PC-9 (cell line): Measurements from ENCODE around the gene PKNOX2. TPM values are rescaled to one million over a fixed set of nuclear protein-coding genes. Genes with fewer than 3 reads are reported as not detected.

Experiments used
- BruUV-seq: library from RNA; stranded (reverse); fragments of 400-500 nt; replicated peaks from 2 replicates; lab custom pipeline; 2021; lab: Mats Ljungman, UMichigan
- CTCF ChIA-PET: fragments of 300-600 bp; sonication (Branson Sonifier 250); formaldehyde crosslinking; loops from one replicate; lab custom pipeline; 2022; ENCODE audit warnings: antibody characterized with exemption; lab: Charles Lee
- POLR2A ChIA-PET: fragments of 300-600 bp; sonication (Branson Sonifier 250); formaldehyde crosslinking; loops from one replicate; lab custom pipeline; 2022; ENCODE audit warnings: antibody characterized with exemption; ENCODE audit not compliant: unreplicated experiment; lab: Charles Lee
- DNase-seq, 2 experiments: peaks; one replicate each; pipeline versions ENCODE4 v3.0.0 to v3.0.0-alpha.2; 2015 to 2022; ENCODE audit warnings: mixed read lengths in 1 of 2
- H2AFZ ChIP-seq: fragments of 200-600 bp; sonication (generic); 2 replicates; pipeline ENCODE4 v1.8.1; 2017; ENCODE audit warnings: antibody characterized with exemption
- H3F3A ChIP-seq: fragments of 200-600 bp; sonication (generic); 2 replicates; pipeline ENCODE4 v1.8.1; 2017; ENCODE audit warnings: antibody characterized with exemption, mild to moderate bottlenecking, low read depth; ENCODE audit not compliant: insufficient read depth
- H3K27ac ChIP-seq: fragments of 200-600 bp; sonication (generic); 2 replicates; pipeline ENCODE4 v1.6.1; 2016; ENCODE audit warnings: mixed run types
- H3K27me3 ChIP-seq: fragments of 200-600 bp; sonication (generic); 2 replicates; pipeline ENCODE4 v1.6.1; 2016; ENCODE audit warnings: low read depth, mixed run types; ENCODE audit not compliant: insufficient read depth
- H3K36me3 ChIP-seq: fragments of 200-600 bp; sonication (generic); 2 replicates; pipeline ENCODE4 v1.6.1; 2016; ENCODE audit warnings: low read depth, mixed run types
- H3K4me1 ChIP-seq: fragments of 200-600 bp; sonication (generic); replicated peaks from 2 replicates; pipeline ENCODE4 v1.6.1; 2016; ENCODE audit warnings: mixed run types; ENCODE audit not compliant: insufficient read depth
- H3K4me2 ChIP-seq: fragments of 200-600 bp; sonication (generic); 2 replicates; pipeline ENCODE4 v1.6.1; 2017; ENCODE audit warnings: mixed run types
- H3K4me3 ChIP-seq: fragments of 200-600 bp; sonication (generic); 2 replicates; pipeline ENCODE4 v1.6.1; 2016; ENCODE audit warnings: mixed run types
- H3K79me2 ChIP-seq: fragments of 200-600 bp; sonication (generic); 2 replicates; pipeline ENCODE4 v1.6.1; 2017; ENCODE audit warnings: low read depth, mixed run types
- H3K9me2 ChIP-seq: fragments of 200-600 bp; sonication (generic); 2 replicates; pipeline ENCODE4 v1.8.1; 2017; ENCODE audit warnings: mild to moderate bottlenecking; ENCODE audit not compliant: insufficient read depth
- H3K9me3 ChIP-seq: fragments of 200-600 bp; sonication (generic); 2 replicates; pipeline ENCODE4 v1.8.1; 2016; ENCODE audit warnings: low read depth; ENCODE audit not compliant: insufficient read depth
- H4K20me1 ChIP-seq: fragments of 200-600 bp; sonication (generic); 2 replicates; pipeline ENCODE4 v1.8.1; 2017; ENCODE audit not compliant: insufficient read depth
- EZH2 ChIP-seq: fragments of 200-600 bp; sonication (generic); IDR thresholded peaks from 2 replicates; pipeline ENCODE4 v1.8.0; 2017; ENCODE audit warnings: antibody characterized with exemption, low read depth
- intact Hi-C: fragments of 100-400 bp; cut with micrococcal nuclease; formaldehyde crosslinking; loops from one replicate; pipeline ENCODE4 v1.10.0; 2022; ENCODE audit not compliant: unreplicated experiment
- total RNA-seq: library from RNA; stranded (reverse); gene quantifications from 2 replicates; pipeline ENCODE4 v1.2.3, GENCODE V29; 2021
- TF ChIP-seq, protein P1 (sequence below): fragments of 200-600 bp; sonication (generic); conservative IDR thresholded peaks from 2 replicates; pipeline ENCODE4 v1.6.1; 2017; ENCODE audit warnings: mixed run types, antibody characterized with exemption, mild to moderate bottlenecking, moderate library complexity

PKNOX2 gene
- total RNA-seq, 1 experiment from 2014 or later: not detected

DNA sequence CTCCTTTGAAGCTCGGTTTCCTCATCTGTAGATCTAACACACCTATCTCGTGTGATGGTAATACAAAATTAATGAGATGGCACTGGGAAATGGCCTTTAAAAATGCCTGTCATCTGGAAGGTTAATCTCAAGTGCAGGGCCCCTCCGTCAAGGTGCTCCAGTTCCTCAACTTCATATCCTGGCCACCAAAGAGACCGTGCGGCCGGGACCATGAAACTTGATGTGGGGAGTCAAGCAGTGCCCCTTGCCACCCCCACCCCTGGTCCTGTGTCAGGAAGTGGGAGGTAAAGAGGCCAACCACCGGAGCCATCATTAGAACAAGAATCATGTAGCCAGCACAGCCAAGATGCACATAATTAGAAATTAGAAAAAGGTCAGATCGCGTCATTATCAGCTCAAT is 223.3 kb downstream of the PKNOX2 start:
- no peak overlapping the region for H2AFZ ChIP-seq
- TF ChIP-seq, protein P1, sequence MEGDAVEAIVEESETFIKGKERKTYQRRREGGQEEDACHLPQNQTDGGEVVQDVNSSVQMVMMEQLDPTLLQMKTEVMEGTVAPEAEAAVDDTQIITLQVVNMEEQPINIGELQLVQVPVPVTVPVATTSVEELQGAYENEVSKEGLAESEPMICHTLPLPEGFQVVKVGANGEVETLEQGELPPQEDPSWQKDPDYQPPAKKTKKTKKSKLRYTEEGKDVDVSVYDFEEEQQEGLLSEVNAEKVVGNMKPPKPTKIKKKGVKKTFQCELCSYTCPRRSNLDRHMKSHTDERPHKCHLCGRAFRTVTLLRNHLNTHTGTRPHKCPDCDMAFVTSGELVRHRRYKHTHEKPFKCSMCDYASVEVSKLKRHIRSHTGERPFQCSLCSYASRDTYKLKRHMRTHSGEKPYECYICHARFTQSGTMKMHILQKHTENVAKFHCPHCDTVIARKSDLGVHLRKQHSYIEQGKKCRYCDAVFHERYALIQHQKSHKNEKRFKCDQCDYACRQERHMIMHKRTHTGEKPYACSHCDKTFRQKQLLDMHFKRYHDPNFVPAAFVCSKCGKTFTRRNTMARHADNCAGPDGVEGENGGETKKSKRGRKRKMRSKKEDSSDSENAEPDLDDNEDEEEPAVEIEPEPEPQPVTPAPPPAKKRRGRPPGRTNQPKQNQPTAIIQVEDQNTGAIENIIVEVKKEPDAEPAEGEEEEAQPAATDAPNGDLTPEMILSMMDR: no peak
- no peak for TF ChIP-seq EZH2
- H3F3A ChIP-seq: no peaks in the 10 kb centered on the region
- H3K36me3 ChIP-seq: no peaks in the 10 kb centered on the region
- peaks cover 76% of the 10 kb centered on the region for H3K27me3 ChIP-seq
- H3K4me3 ChIP-seq: no peak overlapping the region
- no peak overlapping the region for H3K4me2 ChIP-seq
- no peaks in the 10 kb centered on the region for H3K79me2 ChIP-seq
- ChIA-PET POLR2A (no interaction called here), CTCF (no interaction called here)
- no peak for DNase-seq
- no TSS peak for BruUV-seq
- H4K20me1 ChIP-seq: no peaks in the 10 kb centered on the region
- H3K9me2 ChIP-seq: no peaks in the 10 kb centered on the region
- intact Hi-C loops: no loop called here
- no peaks in the 10 kb centered on the region for H3K4me1 ChIP-seq
- H3K27ac ChIP-seq: no peak overlapping the region
- no peaks in the 10 kb centered on the region for H3K9me3 ChIP-seq

DNA sequence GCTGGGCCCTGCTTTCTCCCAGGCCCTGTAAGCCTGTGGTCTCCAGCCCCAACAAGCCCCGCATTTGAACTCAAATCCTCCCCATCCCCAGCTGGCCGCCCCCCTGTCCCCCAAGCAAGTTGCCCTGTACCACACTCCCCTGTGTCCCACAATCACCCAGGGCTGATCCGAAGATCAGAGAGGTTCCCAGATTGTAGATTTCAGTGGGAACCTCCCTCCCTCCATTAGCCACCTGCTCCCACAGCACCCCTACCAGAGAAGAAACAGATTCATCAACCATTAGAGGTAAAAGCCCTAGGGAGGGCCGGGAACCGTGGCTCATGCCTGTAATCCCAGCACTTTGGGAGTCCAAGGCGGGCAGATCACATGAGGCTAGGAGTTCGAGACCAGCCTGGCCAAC is 224.1 kb downstream of the PKNOX2 start:
- Histone ChIP-seq H3K79me2 (no peaks in the 10 kb centered on the region), H3K36me3 (no peaks in the 10 kb centered on the region), H3K4me1 (no peaks in the 10 kb centered on the region), H4K20me1 (no peaks in the 10 kb centered on the region), H3K27me3 (peaks cover 77% of the 10 kb centered on the region), H3F3A (no peaks in the 10 kb centered on the region), H3K4me3 (no peak overlapping the region), H3K9me3 (no peaks in the 10 kb centered on the region), H3K9me2 (no peaks in the 10 kb centered on the region), H3K4me2 (no peak overlapping the region), H3K27ac (no peak overlapping the region), H2AFZ (no peak overlapping the region)
- DNase-seq: no peak
- POLR2A ChIA-PET: no interaction called here
- TF ChIP-seq, protein P1: no peak
- TF ChIP-seq EZH2: no peak
- BruUV-seq: no TSS peak
- intact Hi-C loops: no loop called here
- CTCF ChIA-PET: no interaction called here

DNA sequence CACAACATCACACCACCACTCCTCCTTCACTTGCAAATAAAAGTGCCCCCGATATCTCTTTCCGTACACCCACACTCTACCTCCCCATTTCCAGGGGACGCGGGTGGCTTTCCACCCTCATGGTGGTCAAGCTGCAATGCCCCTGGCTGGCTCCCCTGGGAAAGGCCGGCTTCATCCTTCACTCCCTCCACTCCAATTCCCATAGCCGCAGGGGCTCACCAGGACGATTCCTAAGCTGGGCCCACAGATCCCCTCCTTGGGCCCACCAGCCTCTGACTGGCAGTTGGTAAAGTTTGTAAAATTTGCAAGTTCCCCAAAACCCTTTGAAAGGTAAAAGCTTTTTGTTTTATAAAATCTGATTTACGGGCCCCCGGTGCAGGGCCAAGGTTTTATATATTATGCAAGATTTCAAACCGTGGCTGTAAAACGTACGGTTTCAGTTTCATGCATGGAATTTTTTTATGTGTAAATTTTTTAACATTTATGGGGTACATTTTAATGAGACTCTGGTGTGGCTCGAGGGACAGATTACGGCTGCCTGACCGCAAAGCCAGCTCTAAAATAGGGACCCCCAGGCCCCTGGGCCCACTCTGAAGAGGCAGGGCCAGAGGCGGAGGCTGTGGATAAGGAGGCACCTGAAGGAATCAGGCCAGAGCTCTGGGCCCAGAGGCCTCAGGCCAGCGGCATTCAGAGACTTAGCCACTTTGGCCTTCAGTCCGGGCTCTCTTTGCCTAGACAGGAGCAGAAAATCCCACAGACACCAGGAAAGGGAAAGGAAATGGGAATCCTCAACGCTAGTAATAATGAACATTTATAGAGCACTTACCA is 225.0 kb downstream of the PKNOX2 start:
- H3K79me2 ChIP-seq: no peaks in the 10 kb centered on the region
- no peaks in the 10 kb centered on the region for H4K20me1 ChIP-seq
- POLR2A ChIA-PET: no interaction called here
- H2AFZ ChIP-seq: no peak overlapping the region
- H3K4me2 ChIP-seq: no peak overlapping the region
- no peak overlapping the region for H3K4me3 ChIP-seq
- BruUV-seq: no TSS peak
- H3K4me1 ChIP-seq: no peaks in the 10 kb centered on the region
- DNase-seq: no peak
- no peak for TF ChIP-seq EZH2
- TF ChIP-seq, protein P1: no peak
- no peaks in the 10 kb centered on the region for H3K36me3 ChIP-seq
- intact Hi-C loops: no loop called here
- no peaks in the 10 kb centered on the region for H3K9me3 ChIP-seq
- no peaks in the 10 kb centered on the region for H3K9me2 ChIP-seq
- no peaks in the 10 kb centered on the region for H3F3A ChIP-seq
- H3K27me3 ChIP-seq: peaks cover 77% of the 10 kb centered on the region
- H3K27ac ChIP-seq: no peak overlapping the region
- CTCF ChIA-PET: no interaction called here
